Mesothelial cell of epicardium (in vitro differentiated cells): ENCODE measurements around the gene POMGNT1. TPM values are rescaled to one million over a fixed set of nuclear protein-coding genes. Genes with fewer than 3 reads are reported as not detected.
A peak's percentile ranks its signal among the peaks of the same experiment; 100 is the strongest.

ENCODE experiments used
- DNase-seq, 2 experiments: peaks; one replicate each; pipeline ENCODE4 v3.0.0; 2021; ENCODE audit warnings: low spot score in 2 of 2; ENCODE audit not compliant: unreplicated experiment in 2 of 2
- H3K27ac Mint-ChIP-seq: 2 replicates; pipeline ENCODE4 v1.8.0; 2021; ENCODE audit warnings: mixed read lengths
- H3K27me3 Mint-ChIP-seq: 2 replicates; pipeline ENCODE4 v1.8.0; 2021; ENCODE audit warnings: low read depth, mixed read lengths
- H3K36me3 Mint-ChIP-seq: 2 replicates; pipeline ENCODE4 v1.8.0; 2021; ENCODE audit warnings: mixed read lengths
- H3K4me1 Mint-ChIP-seq: 2 replicates; pipeline ENCODE4 v1.8.0; 2021; ENCODE audit warnings: mixed read lengths
- H3K4me3 Mint-ChIP-seq: 2 replicates; pipeline ENCODE4 v1.8.0; 2021; ENCODE audit warnings: mild to moderate bottlenecking, moderate library complexity, mixed read lengths
- H3K9me3 Mint-ChIP-seq: 2 replicates; pipeline ENCODE4 v1.8.0; 2021; ENCODE audit warnings: mixed read lengths
- CTCF ChIP-seq: fragments of 200-600 bp; sonication (generic); IDR thresholded peaks from one replicate; pipeline ENCODE4 v1.5.0; 2021; ENCODE audit warnings: antibody characterized with exemption; ENCODE audit not compliant: unreplicated experiment
- total RNA-seq: library from RNA; stranded (reverse); gene quantifications from 3 replicates; pipeline ENCODE4 v1.2.1, GENCODE V29; 2021

The POMGNT1 gene
- total RNA-seq, 1 donor from 2014 or later: 87.1 TPM

- Mint-ChIP-seq H3K9me3 (no peaks in the 10 kb centered on the region), H3K27me3 (no peaks in the 10 kb centered on the region), H3K4me3 (no peak overlapping the region), H3K36me3 (peaks cover 20% of the 10 kb centered on the region), H3K4me1 (peaks cover 6% of the 10 kb centered on the region), H3K27ac (no peak overlapping the region)
- no peak for DNase-seq
- TF ChIP-seq CTCF: no peak
These were observed 9.8 kb downstream of the POMGNT1 start for GRCh38 chr1:46188295-46189030.

- Mint-ChIP-seq H3K4me3 (no peak overlapping the region), H3K27ac (no peak overlapping the region), H3K9me3 (no peaks in the 10 kb centered on the region), H3K4me1 (peaks cover 14% of the 10 kb centered on the region), H3K27me3 (no peaks in the 10 kb centered on the region), H3K36me3 (peaks cover 15% of the 10 kb centered on the region)
- TF ChIP-seq CTCF: no peak
- DNase-seq: no peak
These were observed 10.9 kb downstream of the POMGNT1 start for GRCh38 chr1:46187106-46187869.

GRCh38 chr1:46186076-46186475 lies 12.2 kb downstream of the POMGNT1 start:
- peaks cover 21% of the 10 kb centered on the region for H3K4me1 Mint-ChIP-seq
- peaks cover 13% of the 10 kb centered on the region for H3K36me3 Mint-ChIP-seq
- no peak for TF ChIP-seq CTCF
- no peak for DNase-seq
- no peaks in the 10 kb centered on the region for H3K27me3 Mint-ChIP-seq
- no peaks in the 10 kb centered on the region for H3K9me3 Mint-ChIP-seq
- H3K27ac Mint-ChIP-seq: no peak overlapping the region
- no peak overlapping the region for H3K4me3 Mint-ChIP-seq

- H3K27ac Mint-ChIP-seq: no peak overlapping the region
- no peaks in the 10 kb centered on the region for H3K9me3 Mint-ChIP-seq
- TF ChIP-seq CTCF: no peak
- no peak overlapping the region for H3K4me3 Mint-ChIP-seq
- peaks cover 13% of the 10 kb centered on the region for H3K36me3 Mint-ChIP-seq
- H3K4me1 Mint-ChIP-seq: peaks cover 21% of the 10 kb centered on the region
- H3K27me3 Mint-ChIP-seq: no peaks in the 10 kb centered on the region
- no peak for DNase-seq
These were observed 13.1 kb downstream of the POMGNT1 start for GRCh38 chr1:46184920-46185658.

- Mint-ChIP-seq H3K36me3 (peaks cover 7% of the 10 kb centered on the region), H3K9me3 (no peaks in the 10 kb centered on the region), H3K27me3 (no peaks in the 10 kb centered on the region), H3K4me1 (peaks cover 21% of the 10 kb centered on the region), H3K27ac (peak overlapping the region; percentile 74), H3K4me3 (no peak overlapping the region)
- DNase-seq: no peak
- TF ChIP-seq CTCF: no peak
These were observed 14.2 kb downstream of the POMGNT1 start for GRCh38 chr1:46183926-46184557.
